Testis (tissue), 2 donors: ENCODE results near the gene VWA2.

Experiments
- CTCF ChIP-seq, 3 experiments: fragments of 450-650 bp in 2 of 3; fragments of 200-600 bp in 1 of 3; sonication (generic) in 1 of 3; IDR thresholded peaks; one replicate each; pipeline ENCODE4 v1.5.1; 2016 to 2019; ENCODE audit warnings: antibody characterized with exemption in 3 of 3, mild to moderate bottlenecking in 2 of 3, moderate library complexity in 1 of 3
- POLR2A ChIP-seq: fragments of 450-650 bp; IDR thresholded peaks from one replicate; pipeline ENCODE4 v1.6.1; 2017; ENCODE audit warnings: antibody characterized with exemption, mild to moderate bottlenecking, moderate library complexity

DNA sequence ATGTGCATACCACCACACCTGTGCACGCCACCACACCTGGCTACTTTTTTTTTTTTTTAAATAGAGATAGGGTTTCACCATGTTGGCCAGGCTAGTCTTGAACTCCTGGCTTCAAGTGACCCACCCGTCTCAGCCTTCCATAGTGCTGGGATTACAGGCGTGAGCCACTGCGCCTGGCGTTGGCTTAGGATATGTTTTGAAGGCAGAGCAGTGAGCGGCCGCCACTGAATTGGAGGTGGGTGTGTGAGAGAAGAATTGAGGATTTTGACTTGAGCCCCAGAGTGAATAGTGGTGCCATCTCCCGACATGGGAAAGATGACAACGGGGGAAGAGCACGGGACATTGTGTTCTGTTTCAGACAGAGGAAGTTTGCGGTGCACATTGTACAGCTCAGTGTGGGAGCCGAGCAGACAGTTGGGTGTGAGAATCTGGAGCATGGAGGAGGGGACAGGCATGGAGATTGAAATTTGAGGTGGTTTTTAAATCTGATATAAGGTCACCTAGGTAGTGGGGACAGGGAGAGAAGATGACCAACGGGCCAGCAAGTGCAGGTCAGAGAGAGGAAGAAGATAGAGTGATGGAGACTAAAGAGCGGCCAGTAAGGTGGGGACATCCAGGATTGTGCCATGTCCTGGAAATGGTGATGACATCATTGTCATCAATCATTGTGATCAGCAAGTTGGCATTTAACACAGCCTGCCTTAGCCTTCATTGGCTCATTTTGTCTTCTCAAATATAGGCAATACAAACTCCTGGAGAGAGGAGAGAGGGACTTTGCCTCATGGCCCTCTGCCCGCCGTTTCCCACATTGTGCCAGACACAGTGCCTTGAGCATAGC lies 35.8 kb downstream of the VWA2 start:
- no peak for TF ChIP-seq POLR2A
- no peak for TF ChIP-seq CTCF (IDR thresholded peaks at IDR 0.05)
